SHP77 treated with DMSO at 0.1 percent for 48 hours (cell line): Measurements from ENCODE around the gene RGL2.
"Not testable (repeated sequence)": the region's sequence is repeated elsewhere in the genome, so short reads cannot be mapped to it uniquely, and the experiment has no call there.

Experiments
- DNase-seq: peaks from one replicate; lab custom pipeline; 2025; lab: John Stamatoyannopoulos, UW

The RGL2 gene

GRCh38 chr6:33294086-33294823 is 4.5 kb downstream of the RGL2 start:
- no peak for DNase-seq

GRCh38 chr6:33292996-33293682 is 5.6 kb downstream of the RGL2 start:
- DNase-seq, result no peak

GRCh38 chr6:33290459-33290858 is 8.3 kb downstream of the RGL2 start:
- DNase-seq, result no peak

- no peak for DNase-seq
Observed at GRCh38 chr6:33289784-33290315, 8.9 kb downstream of the RGL2 start.

GRCh38 chr6:33288921-33289783 is 9.6 kb downstream of the RGL2 start, which contains the start of the genes PFDN6 and WDR46:
TSS of gene PFDN6 (plus strand) at chr6:33289601. CDS start at chr6:33289857, 256 bp downstream.
TSS of gene WDR46 (minus strand) at chr6:33289239. CDS start at chr6:33289170, 69 bp downstream.
- DNase-seq, result peak; percentile 95

GRCh38 chr6:33288141-33288920 is 10.4 kb downstream of the RGL2 start:
- DNase-seq, result no peak

- no peak for DNase-seq
Observed at GRCh38 chr6:33286946-33287914, 11.5 kb downstream of the RGL2 start.

- DNase-seq, result not testable (repeated sequence)
Observed at GRCh38 chr6:33285214-33285613, 13.5 kb downstream of the RGL2 start.

DNA sequence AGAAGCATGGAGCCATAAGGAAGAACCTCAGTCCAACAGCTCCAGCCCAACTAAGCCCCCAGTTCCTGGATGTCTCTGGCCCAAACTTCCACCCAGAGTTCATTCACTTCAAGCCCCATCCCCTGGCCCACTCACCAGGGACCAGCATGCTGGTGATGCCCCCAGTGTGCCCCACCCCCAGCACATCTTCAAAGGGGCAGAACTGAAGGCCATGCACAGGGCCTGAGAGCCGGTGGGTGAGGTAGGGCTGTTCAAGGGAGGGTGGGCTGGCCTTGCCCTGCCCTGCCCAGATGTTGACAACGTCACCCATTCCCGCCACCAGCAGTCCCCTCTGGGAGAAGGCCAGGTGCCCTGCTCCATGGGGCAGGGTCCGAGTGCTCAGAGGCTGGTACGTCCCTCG is 18.2 kb downstream of the RGL2 start:
- no peak for DNase-seq

- peak; percentile 11 for DNase-seq
Observed at GRCh38 chr6:33279971-33280511, 18.7 kb downstream of the RGL2 start.

DNA sequence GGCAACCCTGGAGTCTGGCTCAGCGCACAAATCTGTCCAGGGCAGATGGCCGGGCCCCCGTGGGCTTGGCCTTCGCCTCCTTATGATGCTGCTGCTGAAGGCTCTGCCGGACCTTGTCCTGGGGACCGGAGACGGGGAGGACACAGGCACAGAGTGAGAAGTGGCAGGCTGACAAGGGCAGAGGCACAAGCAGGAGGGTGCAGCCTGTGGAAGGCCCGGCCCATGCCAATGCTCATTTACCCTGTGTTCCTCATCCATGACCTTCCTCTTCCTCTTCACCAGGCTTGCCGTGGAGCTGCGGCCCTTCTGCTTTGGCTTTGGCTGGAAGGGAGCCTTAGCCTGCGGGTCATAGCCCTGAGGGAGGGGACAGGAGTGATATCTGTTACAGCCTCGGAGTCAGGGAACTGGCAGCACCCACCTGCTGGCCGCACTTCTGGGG is 19.5 kb downstream of the RGL2 start:
- DNase-seq, result no peak

DNA sequence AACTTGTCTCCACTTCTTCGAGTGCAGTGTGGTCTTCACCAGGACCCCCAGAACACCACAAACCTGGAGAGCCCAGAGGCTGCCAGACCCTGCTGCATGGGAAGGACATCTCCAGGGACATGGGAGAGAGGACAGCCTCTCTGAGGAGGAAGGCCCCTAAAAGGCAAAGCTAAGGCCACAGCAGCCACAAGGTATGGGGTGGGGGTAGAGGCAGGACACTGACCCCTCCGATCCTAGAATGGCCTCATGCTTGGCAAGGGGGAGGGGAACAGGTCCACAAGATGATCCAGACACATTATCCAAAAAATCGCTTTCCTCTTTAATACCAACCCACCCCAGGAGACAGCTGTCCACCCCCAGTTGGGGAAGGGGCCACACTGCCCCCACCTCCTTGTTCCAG is 19.9 kb downstream of the RGL2 start:
- no peak for DNase-seq

DNA sequence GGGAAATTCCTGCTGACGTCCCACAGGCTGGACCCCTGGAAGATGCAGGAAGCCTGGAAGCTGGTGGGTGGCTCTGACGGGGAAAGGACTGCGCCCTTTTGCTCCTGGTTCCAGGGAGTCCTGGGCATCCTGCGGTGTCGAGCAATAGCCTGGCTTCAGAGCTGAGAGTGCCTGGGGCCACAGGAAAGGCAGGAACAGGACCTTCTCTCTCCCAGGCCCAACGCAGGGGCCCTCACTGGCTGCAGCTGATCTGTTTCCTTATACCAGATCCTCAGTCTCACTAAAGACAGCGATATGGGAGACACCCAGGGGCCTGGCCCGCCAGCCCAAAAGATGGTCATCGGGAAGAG is 20.4 kb downstream of the RGL2 start:
- DNase-seq, result no peak

DNA sequence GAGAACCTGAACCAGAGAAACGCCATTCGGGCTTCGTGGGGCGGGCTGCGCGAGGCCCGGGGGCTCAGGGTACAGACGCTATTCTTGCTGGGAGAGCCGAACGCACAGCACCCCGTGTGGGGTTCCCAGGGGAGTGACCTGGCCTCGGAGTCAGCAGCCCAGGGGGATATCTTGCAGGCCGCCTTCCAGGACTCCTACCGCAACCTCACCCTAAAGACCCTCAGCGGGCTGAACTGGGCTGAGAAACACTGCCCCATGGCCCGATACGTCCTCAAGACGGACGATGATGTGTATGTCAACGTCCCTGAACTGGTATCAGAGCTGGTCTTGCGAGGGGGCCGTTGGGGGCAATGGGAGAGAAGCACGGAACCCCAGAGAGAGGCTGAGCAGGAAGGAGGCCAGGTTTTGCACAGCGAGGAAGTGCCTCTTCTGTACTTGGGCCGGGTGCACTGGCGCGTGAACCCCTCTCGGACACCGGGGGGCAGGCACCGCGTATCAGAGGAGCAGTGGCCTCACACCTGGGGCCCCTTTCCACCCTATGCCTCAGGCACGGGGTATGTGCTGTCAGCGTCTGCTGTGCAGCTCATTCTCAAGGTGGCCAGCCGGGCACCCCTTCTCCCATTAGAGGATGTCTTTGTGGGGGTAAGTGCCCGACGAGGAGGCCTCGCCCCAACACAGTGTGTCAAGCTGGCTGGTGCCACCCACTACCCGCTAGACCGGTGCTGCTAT is 20.9 kb downstream of the RGL2 start:
- no peak for DNase-seq

- DNase-seq, result peak; percentile 48
Observed at GRCh38 chr6:33276864-33277662, 21.7 kb downstream of the RGL2 start, which contains the start of gene B3GALT4. TSS of gene B3GALT4 (plus strand) at chr6:33277123. CDS start at chr6:33277420, 297 bp downstream.

GRCh38 chr6:33276581-33276863 is 22.2 kb downstream of the RGL2 start:
- DNase-seq, result no peak

- DNase-seq, result not testable (repeated sequence)
Observed at GRCh38 chr6:33275795-33276580, 22.8 kb downstream of the RGL2 start.
